Measurements from ENCODE around the gene SHMT2. TPM values are rescaled to one million over a fixed set of nuclear protein-coding genes. Genes with fewer than 3 reads are reported as not detected.
A peak's percentile ranks its signal among the peaks of the same experiment; 100 is the strongest.

SHMT2 gene
- total RNA-seq, 1 donor from 2014 or later: 162 TPM

DNA sequence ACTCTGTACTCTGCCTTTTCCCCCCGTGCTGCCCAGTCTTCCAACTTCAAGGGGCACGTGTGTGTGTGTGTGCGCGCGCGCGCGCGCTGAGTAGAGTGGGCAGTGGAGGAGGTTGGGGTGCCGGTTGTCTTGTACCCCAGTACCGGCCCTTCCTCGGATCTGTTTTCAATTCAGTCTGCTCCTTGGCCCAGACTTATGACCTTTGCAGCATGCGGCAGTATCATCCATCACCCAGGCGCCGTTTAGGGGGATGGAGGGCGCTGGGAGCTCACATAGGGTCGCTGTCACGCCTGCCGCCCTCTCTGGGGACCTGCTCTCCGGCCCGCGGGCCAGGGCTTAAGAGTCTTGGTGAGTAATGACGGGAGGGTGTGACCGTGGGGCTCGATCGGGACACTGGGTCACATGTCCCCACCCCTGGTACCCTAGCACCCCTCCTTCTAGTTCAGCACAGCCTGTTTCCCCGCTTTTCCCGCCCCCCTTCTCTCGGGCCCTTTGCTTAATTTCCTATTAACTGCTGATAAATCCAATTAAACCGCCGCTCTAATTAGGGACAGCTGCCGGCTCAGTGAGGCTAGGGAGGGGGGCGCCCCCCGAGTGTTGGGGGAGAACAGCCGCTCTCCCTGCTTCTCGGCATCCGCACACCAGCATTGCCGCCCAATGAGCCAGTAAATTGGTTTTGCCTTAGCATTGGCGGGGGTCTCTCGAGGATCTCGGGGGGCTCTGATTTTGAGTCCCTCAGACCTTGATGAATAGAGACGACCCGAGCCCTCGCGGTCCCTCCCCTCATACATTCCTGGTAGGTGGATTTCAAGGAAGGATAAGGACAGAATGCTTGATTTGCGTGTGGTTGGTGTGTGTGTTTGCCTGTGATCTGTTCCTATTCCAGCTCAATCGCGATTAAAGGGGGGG lies 12.1 kb downstream of the SHMT2 start:
- TF ChIP-seq, protein P1, sequence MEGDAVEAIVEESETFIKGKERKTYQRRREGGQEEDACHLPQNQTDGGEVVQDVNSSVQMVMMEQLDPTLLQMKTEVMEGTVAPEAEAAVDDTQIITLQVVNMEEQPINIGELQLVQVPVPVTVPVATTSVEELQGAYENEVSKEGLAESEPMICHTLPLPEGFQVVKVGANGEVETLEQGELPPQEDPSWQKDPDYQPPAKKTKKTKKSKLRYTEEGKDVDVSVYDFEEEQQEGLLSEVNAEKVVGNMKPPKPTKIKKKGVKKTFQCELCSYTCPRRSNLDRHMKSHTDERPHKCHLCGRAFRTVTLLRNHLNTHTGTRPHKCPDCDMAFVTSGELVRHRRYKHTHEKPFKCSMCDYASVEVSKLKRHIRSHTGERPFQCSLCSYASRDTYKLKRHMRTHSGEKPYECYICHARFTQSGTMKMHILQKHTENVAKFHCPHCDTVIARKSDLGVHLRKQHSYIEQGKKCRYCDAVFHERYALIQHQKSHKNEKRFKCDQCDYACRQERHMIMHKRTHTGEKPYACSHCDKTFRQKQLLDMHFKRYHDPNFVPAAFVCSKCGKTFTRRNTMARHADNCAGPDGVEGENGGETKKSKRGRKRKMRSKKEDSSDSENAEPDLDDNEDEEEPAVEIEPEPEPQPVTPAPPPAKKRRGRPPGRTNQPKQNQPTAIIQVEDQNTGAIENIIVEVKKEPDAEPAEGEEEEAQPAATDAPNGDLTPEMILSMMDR (IDR thresholded peaks at IDR 0.05; ENCODE audit: unreplicated experiment): no peak
- Mint-ChIP-seq H3K27me3 (peaks cover 74% of the 10 kb centered on the region), H3K4me3 (ENCODE audit: low read depth) (no peak overlapping the region), H3K4me1 (ENCODE audit: low read depth) (peaks cover 22% of the 10 kb centered on the region), H3K36me3 (ENCODE audit: insufficient read depth) (peaks cover 1% of the 10 kb centered on the region), H3K27ac (no peak overlapping the region), H3K9me3 (ENCODE audit: low read depth) (no peaks in the 10 kb centered on the region)
- no peak for DNase-seq (ENCODE audit: low spot score, unreplicated experiment)

DNA sequence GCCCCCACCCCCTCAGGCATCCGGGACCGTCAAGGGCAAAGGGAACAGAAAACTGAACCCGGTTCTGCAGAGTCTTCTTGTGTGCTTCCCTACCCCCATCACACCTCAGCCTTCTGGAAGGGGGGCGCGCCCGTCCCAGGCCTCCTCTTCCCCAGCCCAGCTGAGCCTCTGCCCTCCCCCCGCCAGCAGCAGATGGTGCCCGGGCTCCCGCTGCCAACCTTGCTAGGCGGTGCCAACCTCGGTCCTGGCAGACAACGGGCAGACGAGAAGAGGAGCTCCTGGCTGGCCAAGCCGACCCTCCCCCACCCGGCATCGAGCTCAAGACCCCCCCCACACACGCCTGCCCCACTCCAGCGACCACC lies 12.8 kb downstream of the SHMT2 start:
- TF ChIP-seq, protein P1 (IDR thresholded peaks at IDR 0.05; ENCODE audit: unreplicated experiment): no peak
- Mint-ChIP-seq H3K36me3 (ENCODE audit: insufficient read depth) (no peaks in the 10 kb centered on the region), H3K4me3 (ENCODE audit: low read depth) (peak overlapping the region; percentile 52), H3K27ac (no peak overlapping the region), H3K9me3 (ENCODE audit: low read depth) (no peaks in the 10 kb centered on the region), H3K4me1 (ENCODE audit: low read depth) (peaks cover 22% of the 10 kb centered on the region), H3K27me3 (peaks cover 67% of the 10 kb centered on the region)
- no peak for DNase-seq (ENCODE audit: low spot score, unreplicated experiment)

DNA sequence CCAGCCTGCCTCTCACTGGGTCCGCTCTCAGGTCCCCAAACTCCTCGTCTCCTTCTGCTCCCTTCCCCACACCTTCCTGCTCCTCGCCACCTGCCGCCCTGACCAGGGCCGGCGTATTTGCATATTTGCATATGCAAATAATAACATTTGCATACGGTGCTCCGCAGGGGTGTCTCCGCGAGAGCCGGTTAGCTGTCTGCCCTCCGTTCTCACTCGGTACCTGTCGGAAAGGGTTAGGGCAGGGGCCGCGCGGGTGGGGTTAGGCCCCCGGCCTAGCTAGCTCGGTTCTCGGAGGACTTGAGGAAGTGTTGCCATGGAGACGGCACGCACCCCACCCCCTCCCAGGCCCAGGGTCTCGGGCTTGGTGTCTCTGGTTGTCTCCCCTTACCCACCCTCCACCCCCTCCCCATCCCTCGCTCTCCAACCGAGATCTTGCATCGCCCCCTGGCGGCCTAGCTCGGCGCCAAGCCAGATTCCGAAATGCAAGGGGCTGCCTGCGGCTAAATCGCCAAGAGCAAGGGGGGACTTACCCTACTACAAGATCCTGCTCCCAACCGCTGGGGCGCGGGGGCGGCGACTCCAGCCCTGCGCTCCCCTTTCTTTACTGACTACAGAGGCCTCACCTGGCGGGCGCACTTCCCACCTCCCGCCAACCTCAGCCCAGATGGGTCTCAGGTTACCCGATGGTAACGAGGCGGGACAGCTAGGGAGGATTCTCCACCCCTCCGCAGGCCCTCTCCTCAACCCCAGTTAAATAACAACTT lies 13.4 kb downstream of the SHMT2 start:
- Mint-ChIP-seq H3K27me3 (peaks cover 62% of the 10 kb centered on the region), H3K9me3 (ENCODE audit: low read depth) (no peaks in the 10 kb centered on the region), H3K36me3 (ENCODE audit: insufficient read depth) (no peaks in the 10 kb centered on the region), H3K4me1 (ENCODE audit: low read depth) (peaks cover 19% of the 10 kb centered on the region), H3K27ac (peak overlapping the region; percentile 54), H3K4me3 (ENCODE audit: low read depth) (peak overlapping the region; percentile 66)
- DNase-seq (ENCODE audit: low spot score, unreplicated experiment): peak; percentile 88
- TF ChIP-seq, protein P1 (IDR thresholded peaks at IDR 0.05; ENCODE audit: unreplicated experiment): peak; percentile 76

DNA sequence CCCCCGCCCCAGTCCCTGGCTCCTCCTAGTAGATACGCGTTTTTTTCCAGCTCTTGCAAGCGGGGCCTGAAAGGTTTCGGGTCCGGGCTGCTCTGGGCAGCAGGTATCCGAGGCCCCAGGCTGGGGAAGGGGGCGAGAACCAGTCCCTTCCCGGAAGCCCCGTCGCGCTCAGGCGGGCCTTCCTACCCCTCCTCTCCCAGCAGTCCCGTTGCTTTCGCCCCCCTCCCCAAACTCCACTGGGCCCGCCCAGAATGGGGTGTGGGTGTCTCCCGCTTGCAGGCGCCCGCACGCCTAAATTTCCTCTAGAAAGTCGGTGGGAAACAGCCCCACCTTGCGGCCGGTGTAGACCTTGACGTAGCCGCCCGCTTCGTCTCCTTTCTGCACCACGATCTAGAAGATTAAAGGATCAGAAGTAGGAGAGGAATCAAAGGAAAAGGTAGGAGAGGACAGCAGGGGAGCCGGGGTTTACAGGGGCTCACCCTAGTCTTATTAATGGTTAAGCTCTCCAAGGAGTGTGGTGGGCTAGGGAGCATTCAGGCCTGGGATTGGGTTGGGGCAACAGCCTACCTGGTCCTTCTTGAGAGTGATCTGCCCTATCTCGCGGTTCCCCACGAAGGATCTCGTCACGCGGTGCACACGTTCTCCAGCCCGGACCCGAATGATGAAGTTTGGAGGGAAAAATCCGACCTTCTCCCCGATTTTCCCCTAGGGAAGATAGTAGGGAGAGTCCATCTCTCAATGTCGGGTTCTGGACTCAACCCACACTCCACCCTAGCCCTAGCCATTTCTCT lies 14.2 kb downstream of the SHMT2 start:
- H3K4me3 Mint-ChIP-seq (ENCODE audit: low read depth): peak overlapping the region; percentile 66
- TF ChIP-seq, protein P1 (IDR thresholded peaks at IDR 0.05; ENCODE audit: unreplicated experiment): peak; percentile 77
- no peaks in the 10 kb centered on the region for H3K36me3 Mint-ChIP-seq (ENCODE audit: insufficient read depth)
- no peaks in the 10 kb centered on the region for H3K9me3 Mint-ChIP-seq (ENCODE audit: low read depth)
- H3K27me3 Mint-ChIP-seq: peaks cover 55% of the 10 kb centered on the region
- peaks cover 17% of the 10 kb centered on the region for H3K4me1 Mint-ChIP-seq (ENCODE audit: low read depth)
- H3K27ac Mint-ChIP-seq: no peak overlapping the region
- DNase-seq (ENCODE audit: low spot score, unreplicated experiment): peak; percentile 67

DNA sequence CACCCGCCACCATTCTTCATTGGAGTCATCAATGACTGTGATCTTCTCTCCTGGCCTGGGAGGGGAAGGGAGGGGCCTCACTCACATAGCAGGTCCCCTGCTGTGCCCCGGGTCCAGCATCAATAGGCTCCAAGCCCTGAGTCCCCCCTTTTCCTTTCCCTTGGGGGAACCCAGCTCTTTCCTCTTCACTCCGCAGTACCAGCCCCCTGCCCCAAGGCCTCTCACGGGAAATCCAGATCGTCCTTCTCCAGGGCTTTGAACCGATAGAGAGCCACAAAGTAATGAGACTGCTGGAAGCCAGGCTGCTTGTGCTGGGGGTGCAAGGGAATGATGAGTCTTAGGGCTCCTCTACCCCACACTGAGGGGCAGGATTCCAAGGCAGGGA lies 14.8 kb downstream of the SHMT2 start:
- no peaks in the 10 kb centered on the region for H3K36me3 Mint-ChIP-seq (ENCODE audit: insufficient read depth)
- TF ChIP-seq, protein P1 (IDR thresholded peaks at IDR 0.05; ENCODE audit: unreplicated experiment): no peak
- H3K4me3 Mint-ChIP-seq (ENCODE audit: low read depth): no peak overlapping the region
- peaks cover 14% of the 10 kb centered on the region for H3K4me1 Mint-ChIP-seq (ENCODE audit: low read depth)
- no peak overlapping the region for H3K27ac Mint-ChIP-seq
- no peak for DNase-seq (ENCODE audit: low spot score, unreplicated experiment)
- peaks cover 51% of the 10 kb centered on the region for H3K27me3 Mint-ChIP-seq
- no peaks in the 10 kb centered on the region for H3K9me3 Mint-ChIP-seq (ENCODE audit: low read depth)
